ENCODE measurements around the gene TRERF1.

DNA sequence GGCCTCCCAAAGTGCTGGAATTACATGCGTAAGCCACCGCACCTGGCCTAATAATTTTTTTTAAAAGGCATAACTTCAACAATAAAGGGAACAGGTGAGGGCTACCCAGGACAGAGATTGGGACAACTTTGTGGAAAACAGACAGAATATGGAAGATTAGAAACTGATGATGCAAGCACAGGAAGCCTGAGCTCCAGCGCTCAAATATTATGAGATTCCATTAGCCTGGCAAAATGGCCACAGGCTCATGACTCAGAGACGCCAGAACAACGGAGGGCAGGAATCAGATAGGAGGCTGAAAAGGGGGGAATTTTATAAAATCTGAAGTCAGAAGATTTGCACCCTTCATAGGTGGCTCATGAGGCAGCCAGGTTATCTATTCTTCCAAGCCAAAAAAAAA lies 131.0 kb downstream of the TRERF1 start:
- TF ChIP-seq CTCF (IDR thresholded peaks at IDR 0.05) (no peak), POLR2A (IDR thresholded peaks at IDR 0.05) (no peak)
